K562 (cell line): ENCODE measurements around the gene DAGLA. TPM values are rescaled to one million over a fixed set of nuclear protein-coding genes. Genes with fewer than 3 reads are reported as not detected.

Experiments used
- CGGBP1 ChIP-seq: fragments of 250-450 bp; sonication (Bioruptor Pico); IDR thresholded peaks from 2 replicates; pipeline ENCODE4 v1.9.0; 2021; ENCODE audit warnings: mild to moderate bottlenecking
- CHD2 ChIP-seq: IDR thresholded peaks from 2 replicates; pipeline ENCODE4 v1.6.1; 2011; ENCODE audit warnings: low read depth, low read length
- ELF1 ChIP-seq: fragments of 200-800 bp; sonication (Bioruptor generic); IDR thresholded peaks from 2 replicates; pipeline ENCODE4 v1.6.1; 2016; ENCODE audit warnings: missing genetic modification characterization, missing compliant biosample characterization
- ELF2 ChIP-seq: fragments of 250-450 bp; sonication (Bioruptor Pico); IDR thresholded peaks from 2 replicates; pipeline ENCODE4 v1.5.0; 2021; ENCODE audit warnings: mild to moderate bottlenecking
- ETS2 ChIP-seq: IDR thresholded peaks from 2 replicates; pipeline ENCODE4 v1.6.1; 2016; ENCODE audit warnings: borderline replicate concordance, missing genetic modification characterization, mild to moderate bottlenecking, moderate library complexity, missing compliant biosample characterization; ENCODE audit not compliant: poor library complexity, severe bottlenecking
- FOXP1 ChIP-seq: sonication (generic); formaldehyde crosslinking; IDR thresholded peaks from 2 replicates; pipeline ENCODE4 v1.8.0; 2022; ENCODE audit warnings: mild to moderate bottlenecking, missing genetic modification reagents
- GABPA ChIP-seq: fragments of 200-800 bp; sonication (Bioruptor generic); conservative IDR thresholded peaks from 2 replicates; pipeline ENCODE4 v1.6.1; 2016; ENCODE audit warnings: low read depth, missing genetic modification characterization, missing compliant biosample characterization
- GTF2F1 ChIP-seq: IDR thresholded peaks from 2 replicates; pipeline ENCODE4 v1.6.1; 2011; ENCODE audit warnings: low read depth, low read length, improper control_type of control experiment
- KLF16 ChIP-seq: IDR thresholded peaks from 2 replicates; pipeline ENCODE4 v1.6.1; 2016; ENCODE audit warnings: antibody characterized with exemption
- LEF1 ChIP-seq: fragments of 450-650 bp; IDR thresholded peaks from 2 replicates; pipeline ENCODE4 v1.6.1; 2016; ENCODE audit warnings: mild to moderate bottlenecking
- MTF1 ChIP-seq: fragments of 250-450 bp; sonication (Bioruptor Pico); IDR thresholded peaks from 2 replicates; pipeline ENCODE4 v1.9.0; 2021; ENCODE audit warnings: moderate library complexity, mild to moderate bottlenecking, inconsistent platforms, borderline replicate concordance
- SOX6 ChIP-seq: fragments of 450-650 bp; IDR thresholded peaks from 2 replicates; pipeline ENCODE4 v1.6.1; 2014; ENCODE audit warnings: mild to moderate bottlenecking
- SRSF7 ChIP-seq: fragments of 200-400 bp; formaldehyde crosslinking; optimal IDR thresholded peaks from 2 replicates; pipeline ENCODE3; 2017; ENCODE audit warnings: mild to moderate bottlenecking, low read depth, low read length
- TEAD1 ChIP-seq, 2 experiments: fragments of 450-650 bp in 1 of 2; sonication (generic) in 1 of 2; formaldehyde crosslinking; IDR thresholded peaks; 2 replicates each; pipeline versions ENCODE4 v1.4.0 to v1.8.0; 2020 to 2022; ENCODE audit warnings: mild to moderate bottlenecking in 2 of 2, missing genetic modification reagents in 1 of 2
- TFE3 ChIP-seq: fragments of 450-650 bp; formaldehyde crosslinking; IDR thresholded peaks from 2 replicates; pipeline ENCODE4 v1.4.0; 2020; ENCODE audit warnings: mild to moderate bottlenecking, mixed read lengths
- ZBTB7A ChIP-seq: IDR thresholded peaks from 2 replicates; pipeline ENCODE4 v1.6.1; 2011; ENCODE audit warnings: low read depth, mild to moderate bottlenecking, low read length, moderate library complexity, borderline replicate concordance; ENCODE audit not compliant: control insufficient read depth
- ZNF639 ChIP-seq, 2 experiments: fragments of 200-800 bp in 1 of 2; sonication (Bioruptor generic) in 1 of 2; sonication (generic) in 1 of 2; formaldehyde crosslinking in 1 of 2; IDR thresholded peaks in 1 of 2; conservative IDR thresholded peaks in 1 of 2; 2 replicates each; pipeline versions ENCODE4 v1.5.0 to v1.6.1; 2016 to 2020; ENCODE audit warnings: missing compliant biosample characterization in 1 of 2, missing genetic modification characterization in 1 of 2, missing genetic modification reagents in 1 of 2
- polyA plus RNA-seq, 8 experiments: library from polyadenylated mRNA; depleted of rRNA in 4 of 8; stranded (reverse) in 5 of 8; unstranded in 3 of 8; fragments of >200 nt; fragmentation: Nextera tagmentation in 2 of 8; fragmentation: Illumina TruSeq in 1 of 8; extraction: Ambion mirVana in 2 of 8; extraction: Trizol in 1 of 8; gene quantifications; 2 replicates each; pipeline versions ENCODE4 v1.2.1 to v1.2.3, GENCODE V29; 2011 to 2014; ENCODE audit warnings: inconsistent platforms in 1 of 8, missing spikeins in 1 of 8
- total RNA-seq, 7 experiments: library from RNA; depleted of rRNA in 6 of 7; stranded (reverse); fragments of >200 nt in 6 of 7; fragmentation: Illumina TruSeq in 2 of 7; extraction: Trizol in 2 of 7; gene quantifications; 2 replicates each; pipeline versions ENCODE4 v1.2.1 to v1.2.3, GENCODE V29; 2011 to 2021; ENCODE audit warnings: low replicate concordance in 1 of 7

DAGLA gene
- total and polyA plus RNA-seq, 9 of the 15 experiments (the other 6 are each of a cell fraction or from before 2014, with no cell fraction given): 0.03 to 0.16 (median 0.04) TPM; not detected in 4

GRCh38 chr11:61733120-61733978 lies 53.2 kb downstream of the DAGLA start (continued):
- TF ChIP-seq TFE3: peak; percentile 96
- no peak for TF ChIP-seq ETS2 (tag)
- 0 out of 2 replicates have a peak, but pooled peaks have one; percentile 27 for TF ChIP-seq KLF16
- TF ChIP-seq CHD2: no peak
- TF ChIP-seq TEAD1 (CRISPR knock-in tag; IDR thresholded peaks at IDR 0.05): no peak
- TF ChIP-seq SOX6: no peak
- TF ChIP-seq FOXP1 (CRISPR knock-in tag): 0 out of 2 replicates have a peak, but pooled peaks have one; percentile 26
- no peak for TF ChIP-seq LEF1
- TF ChIP-seq CGGBP1: no peak
- no peak for TF ChIP-seq SRSF7
- no peak for TF ChIP-seq ELF1 (tag)
- TF ChIP-seq ZNF639 (CRISPR knock-in tag; conservative IDR thresholded peaks at IDR 0.05 in 1 of 2, IDR thresholded peaks at IDR 0.05 in 1 of 2): no peak
- TF ChIP-seq ELF2 (CRISPR knock-in tag): no peak
- TF ChIP-seq MTF1 (CRISPR knock-in tag): no peak
- TF ChIP-seq ZBTB7A: no peak
- no peak for TF ChIP-seq GTF2F1
- no peak for TF ChIP-seq GABPA (tag)
- TF ChIP-seq, all 486 proteins: peak for 60
